MM.1S (cell line): Measurements from ENCODE around the gene AJM1.
"Not testable (repeated sequence)": the region's sequence is repeated elsewhere in the genome, so short reads cannot be mapped to it uniquely, and the experiment has no call there.

Source experiments
- DNase-seq: peaks from one replicate; pipeline ENCODE4 v3.0.0-alpha.2; 2015
- H2AFZ ChIP-seq: fragments of 300-600 bp; sonication (generic); 2 replicates; pipeline ENCODE4 v1.6.0; 2016; ENCODE audit warnings: antibody characterized with exemption, low read length
- H3F3A ChIP-seq: fragments of 300-600 bp; sonication (generic); 2 replicates; pipeline ENCODE4 v1.6.1; 2016; ENCODE audit warnings: mild to moderate bottlenecking, antibody characterized with exemption, low read length, moderate library complexity, mixed read lengths; ENCODE audit not compliant: insufficient read depth
- H3K27ac ChIP-seq: fragments of 300-600 bp; sonication (generic); 2 replicates; pipeline ENCODE4 v1.5.1; 2016; ENCODE audit warnings: mild to moderate bottlenecking, low read length
- H3K27me3 ChIP-seq: fragments of 300-600 bp; sonication (generic); replicated peaks from 2 replicates; pipeline ENCODE4 v1.6.0; 2016; ENCODE audit warnings: low read length; ENCODE audit not compliant: insufficient read depth
- H3K36me3 ChIP-seq: fragments of 300-600 bp; sonication (generic); replicated peaks from 2 replicates; pipeline ENCODE4 v1.6.1; 2016; ENCODE audit warnings: mild to moderate bottlenecking, low read length, mixed read lengths; ENCODE audit not compliant: insufficient read depth
- H3K4me1 ChIP-seq: fragments of 300-600 bp; sonication (generic); 2 replicates; pipeline ENCODE4 v1.6.1; 2016; ENCODE audit warnings: low read length, mixed read lengths
- H3K4me2 ChIP-seq: fragments of 300-600 bp; sonication (generic); 2 replicates; pipeline ENCODE4 v1.6.0; 2016; ENCODE audit warnings: low read depth, low read length
- H3K4me3 ChIP-seq: fragments of 300-600 bp; sonication (generic); 2 replicates; pipeline ENCODE4 v1.5.1; 2016; ENCODE audit warnings: low read length, mixed read lengths
- H3K79me2 ChIP-seq: fragments of 300-600 bp; sonication (generic); 2 replicates; pipeline ENCODE4 v1.6.1; 2016; ENCODE audit warnings: mixed run types, low read length, mixed read lengths
- H3K9ac ChIP-seq: fragments of 300-600 bp; sonication (generic); 2 replicates; pipeline ENCODE4 v1.6.1; 2016; ENCODE audit warnings: low read length, mixed read lengths
- H3K9me2 ChIP-seq: fragments of 300-600 bp; sonication (generic); replicated peaks from 2 replicates; pipeline ENCODE4 v1.6.1; 2016; ENCODE audit warnings: mild to moderate bottlenecking, low read length, mixed read lengths; ENCODE audit not compliant: insufficient read depth
- H3K9me3 ChIP-seq: fragments of 300-600 bp; sonication (generic); replicated peaks from 2 replicates; pipeline ENCODE4 v1.6.1; 2016; ENCODE audit warnings: mild to moderate bottlenecking, low read length, mixed read lengths; ENCODE audit not compliant: insufficient read depth
- H4K20me1 ChIP-seq: fragments of 300-600 bp; sonication (generic); 2 replicates; pipeline ENCODE4 v1.6.1; 2016; ENCODE audit warnings: mild to moderate bottlenecking, low read length, moderate library complexity, mixed read lengths; ENCODE audit not compliant: insufficient read depth
- CTCF ChIP-seq: fragments of 300-600 bp; sonication (generic); IDR thresholded peaks from 2 replicates; pipeline ENCODE4 v1.5.1; 2016; ENCODE audit warnings: antibody characterized with exemption, low read length, mixed read lengths
- EZH2 ChIP-seq: fragments of 300-600 bp; sonication (generic); optimal IDR thresholded peaks from 2 replicates; pipeline ENCODE3; 2017; ENCODE audit warnings: low read depth, mild to moderate bottlenecking, antibody characterized with exemption, low read length, mixed read lengths
- EZH2phosphoT487 ChIP-seq: fragments of 300-600 bp; sonication (generic); IDR thresholded peaks from 2 replicates; pipeline ENCODE4 v1.6.1; 2018; ENCODE audit warnings: antibody characterized with exemption, low read length

AJM1 gene

GRCh38 chr9:136868644-136869043, 26.4 kb downstream of the AJM1 start:
- H3K9me2 ChIP-seq: no peaks in the 10 kb centered on the region
- H4K20me1 ChIP-seq: no peaks in the 10 kb centered on the region
- no peaks in the 10 kb centered on the region for H3F3A ChIP-seq
- H3K9ac ChIP-seq: no peak overlapping the region
- H3K79me2 ChIP-seq: peaks cover 23% of the 10 kb centered on the region
- no peak for DNase-seq
- H3K9me3 ChIP-seq: no peaks in the 10 kb centered on the region
- no peak overlapping the region for H2AFZ ChIP-seq
- no peak overlapping the region for H3K4me2 ChIP-seq
- no peak overlapping the region for H3K4me3 ChIP-seq
- no peaks in the 10 kb centered on the region for H3K27me3 ChIP-seq
- TF ChIP-seq EZH2 (no peak), CTCF (no peak), EZH2phosphoT487 (no peak)
- no peaks in the 10 kb centered on the region; the same call in 1 of the 2 replicates for H3K36me3 ChIP-seq
- peaks cover 7% of the 10 kb centered on the region; the same call in 1 of the 2 replicates for H3K4me1 ChIP-seq
- no peak overlapping the region for H3K27ac ChIP-seq

DNA sequence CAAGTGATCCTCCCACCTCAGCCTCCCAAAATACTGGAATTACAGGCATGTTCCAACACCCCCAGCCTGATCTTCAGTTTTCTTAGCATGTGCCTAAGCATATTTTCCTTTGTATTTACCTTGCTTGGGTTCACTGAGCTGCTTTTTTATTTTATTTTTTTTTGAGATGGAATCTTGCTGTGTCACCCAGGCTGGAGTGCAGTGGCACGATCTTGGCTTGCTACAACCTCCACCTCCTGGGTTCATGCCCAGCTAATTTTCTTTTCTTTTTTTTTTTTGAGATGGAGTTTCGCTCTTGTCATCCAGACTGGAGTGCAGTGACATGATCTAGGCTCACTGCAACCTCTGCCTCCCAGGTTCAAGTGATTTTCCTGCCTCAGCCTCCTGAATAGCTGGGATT, 27.3 kb downstream of the AJM1 start:
- H3F3A ChIP-seq, H3K4me3 ChIP-seq: not testable (repeated sequence)

GRCh38 chr9:136875155-136875554, 32.9 kb downstream of the AJM1 start:
- DNase-seq: no peak
- Histone ChIP-seq H4K20me1 (no peaks in the 10 kb centered on the region), H3K79me2 (no peaks in the 10 kb centered on the region), H3K4me2 (no peak overlapping the region), H3K36me3 (no peaks in the 10 kb centered on the region), H3K27me3 (no peaks in the 10 kb centered on the region), H3K4me3 (no peak overlapping the region), H2AFZ (no peak overlapping the region), H3K9me2 (no peaks in the 10 kb centered on the region), H3K4me1 (no peaks in the 10 kb centered on the region), H3F3A (no peaks in the 10 kb centered on the region), H3K9ac (no peak overlapping the region), H3K9me3 (no peaks in the 10 kb centered on the region), H3K27ac (no peak overlapping the region)
- no peak for TF ChIP-seq CTCF

More for the DNA sequence above, 27.3 kb downstream of the AJM1 start:
- not testable (repeated sequence) for H3K9me2 ChIP-seq, H2AFZ ChIP-seq, H3K36me3 ChIP-seq, H3K9me3 ChIP-seq, H3K4me1 ChIP-seq, H3K27ac ChIP-seq, DNase-seq, H4K20me1 ChIP-seq, H3K4me2 ChIP-seq, H3K27me3 ChIP-seq, H3K9ac ChIP-seq
- H3K79me2 ChIP-seq: peaks cover 15% of the 10 kb centered on the region

DNA sequence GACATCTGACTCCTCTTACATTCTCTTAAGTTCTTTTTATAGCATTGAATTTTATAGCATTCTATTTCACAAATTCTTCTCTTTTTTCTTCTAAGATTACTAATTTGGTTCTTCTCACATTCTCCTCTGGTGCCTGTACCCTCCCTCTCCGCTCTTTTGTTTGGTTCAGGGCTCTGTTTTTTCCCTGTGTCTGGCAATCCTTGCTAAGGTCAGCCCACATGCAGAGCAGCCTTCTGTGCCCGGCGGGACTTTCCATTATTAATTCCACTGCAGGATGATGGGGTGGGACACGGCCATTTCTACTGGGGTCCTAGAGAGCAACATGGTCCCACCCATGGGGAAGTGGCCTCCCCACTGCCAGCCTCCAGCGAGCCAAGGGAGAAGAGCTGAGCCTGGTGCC, 34.2 kb downstream of the AJM1 start:
- no peaks in the 10 kb centered on the region for H3K27me3 ChIP-seq
- no peak overlapping the region for H3K4me3 ChIP-seq
- no peaks in the 10 kb centered on the region for H3K9me2 ChIP-seq
- H3K27ac ChIP-seq: no peak overlapping the region
- no peak overlapping the region for H2AFZ ChIP-seq
- H4K20me1 ChIP-seq: no peaks in the 10 kb centered on the region
- DNase-seq: no peak
- no peaks in the 10 kb centered on the region for H3K36me3 ChIP-seq
- H3K4me2 ChIP-seq: no peak overlapping the region
- no peaks in the 10 kb centered on the region for H3K9me3 ChIP-seq
- peaks cover 2% of the 10 kb centered on the region for H3F3A ChIP-seq
- H3K4me1 ChIP-seq: peaks cover 3% of the 10 kb centered on the region
- TF ChIP-seq CTCF (no peak), EZH2 (no peak), EZH2phosphoT487 (no peak)
- no peaks in the 10 kb centered on the region for H3K79me2 ChIP-seq
- H3K9ac ChIP-seq: no peak overlapping the region
